Vagina (tissue), 2 donors: ENCODE measurements around the gene MFN2.

Experiments
- POLR2A ChIP-seq, 2 donors: fragments of 450-650 bp; IDR thresholded peaks; one replicate each; pipeline ENCODE4 v1.6.1; 2017; ENCODE audit warnings: antibody characterized with exemption in 2 of 2, mild to moderate bottlenecking in 2 of 2, moderate library complexity in 2 of 2
- POLR2AphosphoS5 ChIP-seq, 2 donors: sonication (generic); formaldehyde crosslinking; IDR thresholded peaks; one replicate each; pipeline ENCODE4 v1.9.0; 2017; ENCODE audit warnings: antibody characterized with exemption in 2 of 2, mild to moderate bottlenecking in 2 of 2, low read depth in 1 of 2; ENCODE audit not compliant: insufficient read depth in 1 of 2
- TF ChIP-seq, protein P1 (sequence below), 3 experiments: fragments of 450-650 bp in 2 of 3; fragments of 200-600 bp in 1 of 3; sonication (generic) in 1 of 3; IDR thresholded peaks; one replicate each; pipeline ENCODE4 v1.5.1; 2017 to 2019; ENCODE audit warnings: antibody characterized with exemption in 3 of 3, mild to moderate bottlenecking in 2 of 3, moderate library complexity in 2 of 3

DNA sequence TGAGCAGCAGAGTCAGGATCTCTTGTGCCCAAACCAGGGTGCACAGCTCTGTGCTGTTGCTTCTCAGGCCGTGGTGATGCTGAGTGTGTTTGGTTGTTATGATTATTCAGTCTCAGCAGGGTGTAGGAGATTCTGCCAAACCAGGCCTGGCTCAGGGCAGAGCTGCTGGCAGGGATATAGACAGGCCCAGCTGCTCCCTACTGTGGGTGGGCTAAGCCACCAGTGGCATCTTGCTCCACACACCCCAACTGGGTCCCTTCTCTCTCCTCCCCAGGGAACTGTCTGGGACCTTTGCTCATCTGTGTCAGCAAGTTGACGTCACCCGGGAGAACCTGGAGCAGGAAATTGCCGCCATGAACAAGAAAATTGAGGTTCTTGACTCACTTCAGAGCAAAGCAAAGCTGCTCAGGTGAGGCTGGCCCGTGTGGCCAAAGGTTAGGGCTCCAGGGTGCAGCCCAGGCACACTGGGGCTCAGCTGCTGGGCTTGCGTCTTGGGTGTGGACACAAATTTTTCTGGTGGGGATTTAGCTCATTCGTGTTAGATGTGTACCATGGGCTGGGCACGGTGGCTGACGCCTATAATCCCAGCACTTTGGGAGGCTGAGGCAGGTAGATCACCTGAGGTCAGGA is 29.2 kb downstream of the MFN2 start:
- TF ChIP-seq, protein P1, sequence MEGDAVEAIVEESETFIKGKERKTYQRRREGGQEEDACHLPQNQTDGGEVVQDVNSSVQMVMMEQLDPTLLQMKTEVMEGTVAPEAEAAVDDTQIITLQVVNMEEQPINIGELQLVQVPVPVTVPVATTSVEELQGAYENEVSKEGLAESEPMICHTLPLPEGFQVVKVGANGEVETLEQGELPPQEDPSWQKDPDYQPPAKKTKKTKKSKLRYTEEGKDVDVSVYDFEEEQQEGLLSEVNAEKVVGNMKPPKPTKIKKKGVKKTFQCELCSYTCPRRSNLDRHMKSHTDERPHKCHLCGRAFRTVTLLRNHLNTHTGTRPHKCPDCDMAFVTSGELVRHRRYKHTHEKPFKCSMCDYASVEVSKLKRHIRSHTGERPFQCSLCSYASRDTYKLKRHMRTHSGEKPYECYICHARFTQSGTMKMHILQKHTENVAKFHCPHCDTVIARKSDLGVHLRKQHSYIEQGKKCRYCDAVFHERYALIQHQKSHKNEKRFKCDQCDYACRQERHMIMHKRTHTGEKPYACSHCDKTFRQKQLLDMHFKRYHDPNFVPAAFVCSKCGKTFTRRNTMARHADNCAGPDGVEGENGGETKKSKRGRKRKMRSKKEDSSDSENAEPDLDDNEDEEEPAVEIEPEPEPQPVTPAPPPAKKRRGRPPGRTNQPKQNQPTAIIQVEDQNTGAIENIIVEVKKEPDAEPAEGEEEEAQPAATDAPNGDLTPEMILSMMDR (IDR thresholded peaks at IDR 0.05) = no peak
- TF ChIP-seq POLR2AphosphoS5 (IDR thresholded peaks at IDR 0.05; ENCODE audit: insufficient read depth in 1 of 2, low read depth in 1 of 2) (no peak), POLR2A (IDR thresholded peaks at IDR 0.05) (no peak)
